Adrenal gland (tissue), 5 donors: ENCODE results near the gene VIPR1.

ENCODE experiments used
- CTCF ChIP-seq, 6 experiments: fragments of 450-650 bp in 4 of 6; fragments of 200-600 bp in 2 of 6; sonication (generic) in 1 of 6; IDR thresholded peaks; 1 replicate in 5 of 6; 2 replicates in 1 of 6; pipeline versions ENCODE4 v1.5.1 to v1.8.0; 2016 to 2021; ENCODE audit warnings: antibody characterized with exemption in 6 of 6, mild to moderate bottlenecking in 2 of 6, moderate library complexity in 1 of 6
- POLR2A ChIP-seq, 2 donors: fragments of 450-650 bp; IDR thresholded peaks; one replicate each; pipeline ENCODE4 v1.6.1; 2017; ENCODE audit warnings: antibody characterized with exemption in 2 of 2, mild to moderate bottlenecking in 2 of 2, moderate library complexity in 1 of 2
- donor health status: DM: no; HTN: no; CAD: no.

- TF ChIP-seq CTCF (IDR thresholded peaks at IDR 0.05) = no peak
- no peak for TF ChIP-seq POLR2A (IDR thresholded peaks at IDR 0.05)
Measured at GRCh38 chr3:42533161-42533897, 30.9 kb downstream of the VIPR1 start.
